Activated effector memory CD4-positive, alpha-beta T cell treated with Interleukin-2 at 50 U/mL for 16 hours (primary cell): ENCODE measurements around the gene KLHL17.
"Not testable (repeated sequence)": the region's sequence is repeated elsewhere in the genome, so short reads cannot be mapped to it uniquely, and the experiment has no call there.

Experiments
- DNase-seq: peaks from one replicate; pipeline ENCODE4 v3.0.0-alpha.2; 2020

The KLHL17 gene

DNA sequence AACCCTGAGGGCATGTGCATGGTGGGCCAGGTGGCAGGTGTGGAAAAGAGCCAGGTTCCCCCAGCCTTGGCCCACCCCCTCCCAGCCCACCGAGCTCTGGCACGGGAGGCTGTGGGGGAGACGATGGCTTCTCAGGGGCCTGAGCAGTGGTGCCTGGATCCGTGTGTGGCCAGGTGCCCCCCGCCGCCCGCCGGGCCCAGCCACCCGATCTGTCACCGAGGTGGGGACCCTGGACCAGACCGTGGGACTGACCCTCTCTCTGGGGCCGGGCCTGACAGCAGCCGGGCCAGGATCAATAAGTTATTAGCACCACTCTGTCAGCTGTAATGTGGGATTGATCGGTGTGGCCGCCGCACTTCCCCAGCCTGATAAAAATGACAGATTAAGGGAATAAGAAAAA is 22.9 kb upstream of the KLHL17 start:
- DNase-seq: no peak

DNA sequence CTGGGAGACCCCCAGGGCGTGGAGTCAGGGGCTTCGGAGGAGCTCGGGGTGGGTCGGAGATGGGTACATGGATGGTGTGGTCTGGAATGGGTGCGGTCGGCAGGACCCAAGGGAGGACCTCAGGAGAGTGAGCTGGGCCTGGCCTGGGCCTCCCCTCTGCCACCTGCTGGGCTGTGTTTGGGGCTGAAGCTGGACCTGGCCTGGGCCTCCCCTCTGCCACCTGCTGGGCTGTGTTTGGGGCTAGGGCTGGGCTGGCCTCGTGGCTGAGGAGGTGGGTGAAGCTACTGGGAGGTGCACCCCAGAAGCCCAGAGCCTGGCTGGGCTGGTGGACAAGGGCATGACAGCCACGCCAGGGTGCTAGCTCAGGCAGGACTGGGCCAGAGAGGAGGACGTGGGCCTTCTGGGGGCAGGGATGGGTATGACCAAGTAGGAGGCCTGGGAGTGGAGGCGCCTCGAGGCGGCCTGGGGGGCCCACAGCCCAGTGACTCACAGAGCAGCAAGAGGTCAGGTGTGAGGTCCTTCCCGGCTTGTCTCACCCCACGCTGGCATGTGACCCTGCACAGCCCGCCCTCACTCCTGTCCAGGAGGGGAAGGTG is 22.2 kb upstream of the KLHL17 start:
- DNase-seq: no peak

DNA sequence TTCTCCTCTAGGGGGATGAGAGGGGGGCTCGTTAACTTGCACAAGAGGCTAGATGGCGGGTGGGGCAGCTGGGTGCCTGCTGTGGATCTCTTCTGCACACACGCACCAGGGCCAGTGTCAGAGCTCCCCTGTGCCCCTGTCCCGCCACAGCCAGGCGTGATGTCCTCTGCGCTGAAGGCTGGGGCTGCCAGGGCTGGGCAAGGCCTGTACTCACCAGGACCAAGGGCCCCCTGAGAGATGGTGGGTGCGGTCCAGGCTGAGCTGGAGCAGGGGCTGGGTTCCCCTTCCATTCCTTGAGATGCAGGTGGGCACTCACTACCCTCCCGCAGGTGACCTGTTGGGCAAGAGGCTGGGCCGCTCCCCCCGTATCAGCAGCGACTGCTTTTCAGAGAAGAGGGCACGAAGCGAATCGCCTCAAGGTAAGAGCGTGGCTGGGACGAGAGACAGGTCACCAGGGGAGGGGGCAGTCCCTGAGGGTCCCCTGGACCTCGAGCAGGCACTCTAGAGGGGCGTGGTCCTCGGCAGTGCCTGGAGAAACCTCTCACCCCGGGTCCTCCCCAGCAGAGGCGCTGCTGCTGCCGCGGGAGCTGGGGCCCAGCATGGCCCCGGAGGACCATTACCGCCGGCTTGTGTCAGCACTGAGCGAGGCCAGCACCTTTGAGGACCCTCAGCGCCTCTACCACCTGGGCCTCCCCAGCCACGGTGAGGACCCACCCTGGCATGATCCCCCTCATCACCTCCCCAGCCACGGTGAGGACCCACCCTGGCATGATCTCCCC is 21.5 kb upstream of the KLHL17 start:
- no peak for DNase-seq

DNA sequence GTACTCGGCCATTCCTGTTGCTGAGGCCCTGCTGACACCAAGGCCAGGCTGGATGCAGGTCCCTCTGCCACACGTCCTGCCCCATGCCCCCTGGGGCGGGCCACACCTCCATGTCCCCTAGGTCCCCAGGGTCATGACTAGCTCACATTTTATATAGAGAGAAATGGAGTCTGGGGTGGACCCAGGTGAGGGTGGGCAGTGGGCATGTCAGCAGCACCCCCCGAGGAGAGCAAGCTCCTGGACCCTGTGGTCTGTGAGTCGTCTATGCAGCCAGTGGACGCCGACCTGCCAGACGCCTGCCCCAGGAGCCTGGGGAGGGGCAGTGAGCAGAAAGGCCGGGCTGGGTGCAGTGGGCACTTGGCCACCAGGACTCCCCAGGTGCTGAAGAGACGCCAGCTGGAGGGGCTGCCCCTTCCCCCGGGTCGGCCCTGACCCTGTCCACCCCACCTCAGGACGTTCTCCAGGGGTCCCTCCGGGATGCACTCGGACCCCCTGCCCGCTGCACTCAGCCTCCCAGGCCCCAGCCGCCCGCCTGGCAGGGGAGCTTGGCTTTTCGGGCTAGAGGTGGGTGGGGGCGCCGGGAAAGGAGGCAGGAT is 20.8 kb upstream of the KLHL17 start:
- no peak for DNase-seq

DNA sequence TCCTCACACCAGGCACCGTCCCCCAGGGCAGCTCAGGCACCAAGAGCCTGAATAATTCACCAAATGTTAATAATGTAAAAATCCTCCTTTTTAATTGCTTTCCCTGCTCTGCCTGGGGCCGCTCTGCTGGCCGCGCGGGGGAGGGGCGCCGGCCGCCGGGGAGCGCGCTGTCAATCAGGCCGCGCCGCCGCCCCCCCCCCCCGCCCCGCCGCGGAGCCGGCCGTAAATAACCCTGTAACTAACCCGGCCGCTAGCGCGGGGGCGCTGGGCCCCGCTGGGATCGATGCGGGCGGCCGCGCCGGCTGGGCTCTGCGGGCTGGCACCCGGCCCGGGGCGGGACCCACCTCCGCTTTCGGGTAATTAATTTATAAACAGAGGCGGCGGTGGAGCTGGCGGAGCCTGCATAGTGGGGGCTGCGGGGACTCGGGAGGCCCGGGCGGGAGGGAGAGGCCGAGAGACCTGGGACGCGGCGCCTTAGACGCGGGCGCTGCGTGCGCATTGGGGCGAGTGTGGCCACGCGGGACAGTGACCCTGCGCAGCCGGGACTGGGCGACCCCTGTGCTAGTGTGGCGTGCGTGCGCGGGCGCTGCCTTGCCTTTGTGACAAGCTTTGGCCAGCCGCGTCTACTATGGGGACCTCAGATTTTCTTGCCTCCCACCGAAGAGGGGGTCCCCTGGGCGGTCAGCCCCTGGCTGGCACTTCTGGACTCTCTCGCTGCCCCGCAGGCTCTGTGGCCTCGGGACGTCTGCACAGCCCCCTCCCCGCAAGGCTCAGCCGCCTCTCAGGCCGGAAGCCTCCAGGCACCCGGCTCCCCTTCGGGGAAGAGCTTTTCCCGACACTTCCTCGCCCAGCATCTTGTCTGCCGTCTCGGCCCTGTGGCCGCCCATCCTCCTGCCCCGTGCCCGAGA is 20.0 kb upstream of the KLHL17 start:
- no peak for DNase-seq

DNA sequence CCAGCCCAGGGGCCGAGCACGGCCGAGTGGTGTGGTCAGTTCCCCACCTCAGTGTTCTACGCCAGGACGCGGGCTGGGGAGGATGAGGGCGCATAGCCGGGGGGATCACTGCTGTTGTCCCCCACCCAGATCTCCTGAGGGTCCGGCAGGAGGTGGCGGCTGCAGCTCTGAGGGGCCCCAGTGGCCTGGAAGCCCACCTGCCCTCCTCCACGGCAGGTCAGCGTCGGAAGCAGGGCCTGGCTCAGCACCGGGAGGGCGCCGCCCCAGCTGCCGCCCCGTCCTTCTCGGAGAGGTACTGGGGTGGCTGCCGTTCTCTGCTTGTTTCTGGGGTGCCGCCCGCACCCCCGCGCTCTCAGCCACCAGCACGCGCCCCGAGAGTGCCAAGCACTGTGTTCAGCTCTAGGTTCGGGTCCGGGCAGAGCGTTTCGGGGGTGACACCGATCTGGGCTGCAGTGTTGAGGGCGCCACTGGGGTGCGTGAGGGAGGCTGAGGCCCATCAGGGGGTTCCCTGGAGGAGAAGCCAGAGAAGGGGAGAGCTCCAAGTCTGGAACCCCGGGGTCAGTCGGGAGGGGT is 19.3 kb upstream of the KLHL17 start:
- DNase-seq: no peak

DNA sequence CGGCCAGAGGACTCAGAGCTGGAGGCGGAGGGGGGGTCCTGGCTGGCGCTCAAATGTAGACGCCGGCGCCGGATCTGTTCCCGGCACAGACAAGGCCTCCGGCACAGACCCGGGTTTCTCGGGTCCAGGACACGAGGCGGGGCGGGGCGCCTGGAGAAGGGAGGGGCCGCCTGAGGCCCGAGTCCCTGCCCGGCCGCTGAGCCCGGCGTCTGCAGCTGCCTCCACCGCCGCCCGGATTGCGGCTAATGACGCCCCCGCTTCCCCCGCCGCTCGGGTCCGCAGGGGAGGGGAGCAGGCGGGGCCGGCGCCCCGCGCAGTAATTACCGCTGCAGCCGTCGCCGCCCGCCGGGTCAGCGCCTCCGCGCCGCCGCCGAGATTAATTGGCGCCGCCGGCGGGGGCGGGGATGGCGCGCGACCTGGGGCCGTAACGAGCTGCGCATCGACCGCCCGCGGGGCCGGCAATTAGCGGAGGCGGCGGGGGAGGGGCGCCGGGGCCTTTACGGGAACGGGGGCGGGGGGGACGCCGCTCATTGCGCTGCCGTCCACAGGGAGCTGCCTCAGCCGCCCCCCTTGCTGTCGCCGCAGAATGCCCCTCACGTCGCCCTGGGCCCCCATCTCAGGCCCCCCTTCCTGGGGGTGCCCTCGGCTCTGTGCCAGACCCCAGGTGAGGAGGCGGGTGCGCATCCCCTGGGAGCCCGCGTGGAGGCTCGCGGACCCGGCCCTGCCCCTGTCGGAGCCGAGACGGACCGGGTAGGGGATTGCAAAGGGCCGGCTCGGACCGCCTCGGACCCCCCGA is 18.6 kb upstream of the KLHL17 start:
- no peak for DNase-seq

DNA sequence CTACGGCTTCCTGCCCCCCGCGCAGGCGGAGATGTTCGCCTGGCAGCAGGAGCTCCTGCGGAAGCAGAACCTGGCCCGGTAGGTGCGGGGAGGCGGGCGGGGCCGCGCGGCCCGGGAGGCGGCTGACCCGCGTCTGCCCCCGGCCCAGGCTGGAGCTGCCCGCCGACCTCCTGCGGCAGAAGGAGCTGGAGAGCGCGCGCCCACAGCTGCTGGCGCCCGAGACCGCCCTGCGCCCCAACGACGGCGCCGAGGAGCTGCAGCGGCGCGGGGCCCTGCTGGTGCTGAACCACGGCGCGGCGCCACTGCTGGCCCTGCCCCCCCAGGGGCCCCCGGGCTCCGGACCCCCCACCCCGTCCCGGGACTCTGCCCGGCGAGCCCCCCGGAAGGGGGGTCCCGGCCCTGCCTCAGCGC is 18.0 kb upstream of the KLHL17 start:
- DNase-seq: no peak

DNA sequence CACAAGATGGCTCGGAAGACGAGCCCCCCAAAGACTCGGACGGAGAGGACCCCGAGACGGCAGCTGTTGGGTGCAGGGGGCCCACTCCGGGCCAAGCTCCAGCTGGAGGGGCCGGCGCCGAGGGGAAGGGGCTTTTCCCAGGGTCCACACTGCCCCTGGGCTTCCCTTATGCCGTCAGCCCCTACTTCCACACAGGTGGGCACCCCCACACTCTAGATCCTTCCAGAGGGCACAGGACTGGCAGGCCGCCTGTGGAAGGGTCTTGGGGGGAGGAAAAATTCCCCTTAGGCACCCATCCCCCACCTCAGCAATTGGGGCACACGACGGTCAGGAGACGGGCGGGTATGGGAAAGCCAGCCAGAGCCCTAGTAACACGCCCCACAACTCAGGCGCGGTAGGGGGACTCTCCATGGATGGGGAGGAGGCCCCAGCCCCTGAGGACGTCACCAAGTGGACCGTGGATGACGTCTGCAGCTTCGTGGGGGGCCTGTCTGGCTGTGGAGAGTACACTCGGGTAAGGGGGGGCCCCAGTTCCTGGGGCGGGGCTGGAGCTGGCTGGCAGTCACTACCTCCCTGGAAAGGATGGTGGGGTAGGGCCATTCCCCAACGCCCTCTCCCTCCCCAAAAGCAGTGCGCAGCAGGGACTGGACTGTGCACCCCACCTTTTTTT is 17.4 kb upstream of the KLHL17 start:
- no peak for DNase-seq

DNA sequence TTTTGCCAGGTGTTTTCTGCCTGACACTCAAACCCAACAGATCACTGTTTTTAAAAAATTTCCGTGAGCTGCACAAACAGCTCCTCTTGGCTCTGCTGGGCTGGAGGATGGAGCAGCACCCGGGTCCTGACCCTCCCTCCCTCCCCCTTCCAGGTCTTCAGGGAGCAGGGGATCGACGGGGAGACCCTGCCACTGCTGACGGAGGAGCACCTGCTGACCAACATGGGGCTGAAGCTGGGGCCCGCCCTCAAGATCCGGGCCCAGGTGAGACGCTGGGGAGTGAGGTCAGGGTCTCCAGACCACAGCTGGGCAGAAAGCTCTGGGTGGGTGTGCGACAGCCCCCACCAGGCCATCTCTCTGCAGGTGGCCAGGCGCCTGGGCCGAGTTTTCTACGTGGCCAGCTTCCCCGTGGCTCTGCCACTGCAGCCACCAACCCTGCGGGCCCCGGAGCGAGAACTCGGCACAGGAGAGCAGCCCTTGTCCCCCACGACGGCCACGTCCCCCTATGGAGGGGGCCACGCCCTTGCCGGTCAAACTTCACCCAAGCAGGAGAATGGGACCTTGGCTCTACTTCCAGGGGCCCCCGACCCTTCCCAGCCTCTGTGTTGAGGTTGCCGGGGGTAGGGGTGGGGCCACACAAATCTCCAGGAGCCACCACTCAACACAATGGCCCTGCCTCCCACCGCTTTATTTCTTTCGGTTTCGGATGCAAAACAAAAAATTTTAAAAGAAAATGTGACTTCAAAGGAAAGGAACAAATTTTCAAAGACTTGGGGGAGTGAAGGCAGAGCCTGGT is 16.6 kb upstream of the KLHL17 start:
- DNase-seq: no peak

DNA sequence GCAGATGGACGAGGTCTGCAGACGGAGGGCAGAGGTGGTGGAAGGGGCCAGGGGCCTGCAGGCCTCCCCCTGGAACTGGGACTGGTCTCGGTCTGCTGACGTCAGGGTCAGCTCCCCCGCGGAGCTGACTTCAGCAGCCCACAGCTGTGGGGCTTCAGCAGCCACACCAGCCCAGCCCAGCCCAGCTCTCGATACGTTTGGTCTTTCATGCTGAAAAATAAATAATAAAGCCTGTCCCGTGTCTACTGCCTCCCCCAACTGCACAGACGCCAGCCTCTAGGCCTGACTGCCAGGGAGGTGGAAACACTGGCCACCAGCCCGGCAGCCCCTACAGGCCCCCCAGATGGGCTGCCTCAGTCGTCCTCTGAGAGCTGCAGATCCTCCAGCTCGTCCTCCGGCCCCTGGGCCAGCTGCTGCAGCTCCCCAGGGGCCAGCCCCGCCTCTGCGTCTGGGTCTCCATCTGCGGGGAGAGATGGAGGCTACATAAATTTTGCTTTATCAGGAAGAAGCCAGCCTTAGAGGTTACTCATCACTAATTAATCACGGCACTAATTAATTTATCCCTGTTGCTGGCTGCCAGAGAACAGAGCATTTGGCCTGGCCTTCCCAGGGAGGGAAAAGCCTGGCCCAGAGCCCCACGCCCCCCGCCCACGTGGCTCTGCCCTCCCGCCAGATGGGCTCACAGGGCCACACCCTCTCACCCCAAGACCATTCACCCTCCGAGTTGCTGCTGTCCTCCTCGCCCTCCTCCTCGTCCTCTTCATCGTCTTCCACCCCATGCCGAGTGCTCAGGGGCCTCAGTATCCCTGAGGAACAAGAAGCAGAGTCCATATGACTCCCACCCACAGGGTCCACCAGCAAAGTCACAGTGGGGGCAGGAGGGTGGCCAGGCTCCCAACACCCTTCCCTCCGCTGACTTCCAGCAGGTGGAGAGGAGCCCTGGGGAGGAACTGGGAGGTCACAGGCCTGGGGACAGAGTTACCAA is 15.8 kb upstream of the KLHL17 start:
- no peak for DNase-seq

DNA sequence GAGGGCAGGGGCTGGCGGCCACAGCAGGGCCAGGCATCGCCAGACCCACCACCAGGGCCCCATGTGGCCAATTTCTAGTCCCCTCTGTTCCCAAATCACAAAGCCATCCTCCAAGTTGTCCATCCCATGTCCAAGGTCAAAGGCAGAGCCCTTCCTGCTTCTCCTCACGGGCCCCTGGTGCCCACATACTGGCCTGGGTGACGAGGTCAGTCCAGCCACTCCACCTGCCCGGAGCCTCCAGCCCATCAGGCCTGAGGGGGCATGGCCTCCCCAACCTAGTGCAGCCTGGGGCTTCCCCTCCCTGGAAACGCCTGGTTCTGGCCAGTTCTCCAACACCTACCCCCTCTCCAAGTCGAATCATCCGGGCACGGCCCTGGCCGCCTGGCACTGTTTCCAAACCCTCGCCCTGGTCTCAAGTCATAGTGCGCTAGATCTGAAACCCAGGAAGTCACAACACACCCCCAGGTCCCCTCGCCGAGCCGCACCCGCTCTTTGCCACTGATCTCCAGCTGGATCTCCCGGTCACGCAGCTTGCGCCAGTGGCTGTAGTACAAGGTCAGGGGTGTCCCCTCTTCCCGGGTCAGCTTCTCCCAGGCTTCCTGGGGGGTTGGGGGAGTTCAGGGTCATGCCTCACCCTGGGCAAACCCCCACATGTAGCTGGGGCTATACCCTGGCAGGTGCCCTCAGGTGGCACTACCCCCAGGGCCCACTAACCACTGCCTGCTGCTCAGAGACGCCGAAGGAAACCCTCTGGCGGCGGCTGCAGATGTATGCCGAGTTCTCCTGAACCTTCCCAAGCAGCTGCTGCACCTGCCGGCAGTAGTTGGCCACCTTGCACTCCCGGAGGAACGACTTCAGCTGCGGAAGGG is 14.5 kb upstream of the KLHL17 start:
- no peak for DNase-seq

DNA sequence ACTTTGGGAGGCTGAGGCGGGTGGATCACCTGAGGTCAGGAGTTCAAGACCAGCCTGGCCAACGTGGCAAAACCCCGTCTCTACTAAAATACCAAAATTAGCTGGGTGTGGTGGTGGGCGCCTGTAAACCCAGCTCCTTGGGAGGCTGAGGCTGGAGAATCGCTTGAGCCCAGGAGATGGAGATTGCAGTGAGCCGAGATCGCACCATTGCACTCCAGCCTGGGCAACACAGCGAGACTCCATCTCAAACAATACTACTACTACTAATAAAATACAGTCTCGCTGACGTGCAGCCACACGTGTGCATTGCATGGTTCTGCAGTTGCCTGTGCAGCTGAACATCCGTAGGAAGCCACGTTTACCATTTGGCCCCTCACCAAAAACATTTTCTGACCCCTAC is 13.6 kb upstream of the KLHL17 start:
- DNase-seq: not testable (repeated sequence)

DNA sequence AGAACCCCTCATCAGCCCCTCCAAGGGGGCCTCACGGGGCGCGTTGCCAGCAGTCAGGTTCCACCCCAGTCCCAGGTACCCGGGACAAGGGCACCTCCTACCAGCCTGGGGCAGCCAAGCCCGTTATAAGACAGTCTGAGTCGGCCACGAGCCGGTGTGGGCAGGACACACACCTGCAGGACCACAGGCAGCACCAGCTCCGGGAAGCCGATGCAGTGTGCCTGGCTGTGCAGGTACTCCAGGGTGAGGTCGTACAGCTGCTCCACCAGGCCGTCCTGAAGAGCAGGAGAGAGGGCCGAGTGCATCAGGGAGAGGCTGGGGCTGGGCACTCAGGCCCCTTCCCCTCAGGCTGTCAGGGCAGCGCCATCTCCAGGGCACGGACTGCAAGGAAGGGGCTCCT is 12.4 kb upstream of the KLHL17 start:
- DNase-seq: no peak

DNA sequence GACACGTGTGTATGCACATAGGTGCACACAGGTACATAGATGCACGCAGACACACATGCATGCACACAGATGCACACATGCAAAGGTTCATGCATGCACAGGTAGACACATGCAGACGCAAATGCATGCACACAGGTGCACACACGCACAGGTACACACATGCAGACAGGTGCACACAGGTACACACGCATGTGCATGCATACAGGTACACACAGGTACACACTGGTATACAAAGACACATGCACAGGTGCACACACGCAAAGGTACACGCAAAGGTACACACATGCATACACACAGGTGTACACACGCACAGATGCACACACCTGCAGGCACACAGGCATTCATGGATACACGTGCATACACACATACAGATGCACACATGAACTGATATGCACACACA is 10.1 kb upstream of the KLHL17 start:
- no peak for DNase-seq

DNA sequence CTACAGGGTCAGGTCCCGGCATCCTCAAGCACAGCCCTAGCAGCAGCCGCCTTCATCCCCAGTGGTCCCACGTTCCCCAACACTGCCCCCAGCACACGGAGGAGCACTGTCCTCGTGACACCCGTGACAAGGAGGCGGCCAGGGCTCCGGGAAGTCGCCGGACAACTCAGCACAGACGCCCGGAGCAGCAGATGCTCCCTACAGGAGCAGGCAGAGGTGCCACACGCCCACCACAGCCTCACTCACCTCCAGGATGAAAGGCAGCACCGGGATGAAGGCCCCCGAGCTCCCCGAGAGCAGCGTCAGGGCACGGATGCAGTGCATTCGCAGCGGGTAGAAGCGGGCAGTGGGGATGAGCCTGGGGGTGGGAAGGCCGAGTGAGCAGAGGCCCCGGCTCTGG is 9.5 kb upstream of the KLHL17 start:
- no peak for DNase-seq

DNA sequence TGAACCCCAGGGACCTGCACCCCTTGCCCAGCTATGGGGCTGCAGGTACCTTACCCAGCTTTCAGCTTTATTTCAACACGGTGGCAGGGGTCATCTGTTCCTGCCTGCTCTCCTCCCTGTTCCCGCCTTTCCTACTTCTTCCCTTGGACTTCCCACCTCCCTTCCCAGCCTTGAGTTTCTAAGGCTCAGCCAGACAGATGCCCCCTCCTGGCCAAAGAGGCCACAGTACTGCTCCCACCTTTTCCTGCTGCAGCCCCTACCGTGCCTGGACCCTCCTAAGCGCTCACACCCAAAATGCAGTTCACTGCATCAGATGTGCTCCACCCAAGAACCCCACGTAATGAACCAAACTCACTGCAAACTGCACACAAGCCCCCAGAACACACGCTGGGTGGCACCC is 9.0 kb upstream of the KLHL17 start:
- DNase-seq: no peak

DNA sequence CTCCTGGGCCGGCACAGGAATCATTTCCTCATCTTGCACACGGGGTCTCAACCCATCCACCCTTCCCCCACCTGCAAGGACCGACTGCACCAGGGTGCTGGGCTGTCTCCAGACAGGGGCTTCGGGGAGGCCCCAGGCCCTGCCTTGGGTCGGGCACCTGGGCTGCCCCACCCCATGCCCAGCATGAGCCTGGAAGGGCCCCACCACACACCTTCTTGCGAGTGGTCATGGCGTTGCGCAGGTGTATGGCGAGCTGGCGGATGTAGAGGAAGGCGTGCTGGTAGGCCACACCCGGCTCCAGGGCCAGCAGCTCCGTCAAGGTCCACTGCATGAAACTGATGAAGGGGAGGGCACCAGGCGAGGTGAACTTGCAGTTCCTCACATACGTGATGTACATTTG is 8.2 kb upstream of the KLHL17 start:
- DNase-seq: no peak
